OCI-LY7 (cell line): ENCODE data around the gene GPR146. TPM values are rescaled to one million over a fixed set of nuclear protein-coding genes. Genes with fewer than 3 reads are reported as not detected.

Experiments used
- BruUV-seq: library from RNA; stranded (reverse); fragments of 400-500 nt; replicated peaks from 2 replicates; lab custom pipeline; 2021; lab: Mats Ljungman, UMichigan
- CTCF ChIA-PET: fragments of 300-600 bp; sonication (Branson Sonifier 250); formaldehyde crosslinking; loops from one replicate; lab custom pipeline; 2022; ENCODE audit warnings: antibody characterized with exemption; ENCODE audit not compliant: unreplicated experiment; lab: Charles Lee
- POLR2A ChIA-PET: fragments of 300-600 bp; sonication (Branson Sonifier 250); formaldehyde crosslinking; loops from one replicate; lab custom pipeline; 2022; ENCODE audit warnings: antibody characterized with exemption; lab: Charles Lee
- DNase-seq: peaks from one replicate; pipeline ENCODE4 v3.0.0-alpha.2; 2015; ENCODE audit warnings: low spot score
- H2AFZ ChIP-seq: fragments of 200-600 bp; sonication (generic), shearing (Covaris generic); 2 replicates; pipeline ENCODE4 v1.6.1; 2014; ENCODE audit warnings: mild to moderate bottlenecking, antibody characterized with exemption, low read length, moderate library complexity
- H3K27ac ChIP-seq: fragments of 200-600 bp; sonication (generic); 2 replicates; pipeline ENCODE4 v1.5.1; 2014; ENCODE audit warnings: mixed run types, low read depth, mild to moderate bottlenecking, moderate library complexity, low read length, inconsistent platforms; ENCODE audit not compliant: poor library complexity, severe bottlenecking
- H3K36me3 ChIP-seq: fragments of 200-600 bp; sonication (generic); 2 replicates; pipeline ENCODE4 v1.6.1; 2014; ENCODE audit warnings: mild to moderate bottlenecking, antibody characterized with exemption, low read length, moderate library complexity, mixed read lengths; ENCODE audit not compliant: insufficient read depth
- H3K4me1 ChIP-seq: fragments of 200-600 bp; sonication (generic); 2 replicates; pipeline ENCODE4 v1.5.1; 2014; ENCODE audit warnings: mild to moderate bottlenecking, low read length; ENCODE audit not compliant: insufficient read depth, poor library complexity, severe bottlenecking
- H3K4me2 ChIP-seq: fragments of 200-600 bp; sonication (generic); 2 replicates; pipeline ENCODE4 v1.6.1; 2014; ENCODE audit warnings: mild to moderate bottlenecking, low read length
- H3K4me3 ChIP-seq: fragments of 200-600 bp; sonication (generic); 2 replicates; pipeline ENCODE4 v1.5.1; 2014; ENCODE audit warnings: mild to moderate bottlenecking, low read depth, low read length; ENCODE audit not compliant: poor library complexity, severe bottlenecking
- H3K79me2 ChIP-seq: fragments of 200-600 bp; sonication (generic); 2 replicates; pipeline ENCODE4 v1.6.1; 2016; ENCODE audit warnings: low read depth, mild to moderate bottlenecking, low read length, moderate library complexity, mixed read lengths; ENCODE audit not compliant: insufficient read depth
- H3K9me2 ChIP-seq: fragments of 200-600 bp; sonication (generic); 2 replicates; pipeline ENCODE4 v1.6.1; 2016; ENCODE audit warnings: mild to moderate bottlenecking, low read length, mixed read lengths; ENCODE audit not compliant: insufficient read depth
- H3K9me3 ChIP-seq: fragments of 200-600 bp; sonication (generic); 2 replicates; pipeline ENCODE4 v1.6.1; 2014; ENCODE audit warnings: mild to moderate bottlenecking, mixed run types, low read length, mixed read lengths
- H4K20me1 ChIP-seq: fragments of 200-600 bp; sonication (generic); 2 replicates; pipeline ENCODE4 v1.6.1; 2014; ENCODE audit warnings: mild to moderate bottlenecking, antibody characterized with exemption, low read length, moderate library complexity, mixed read lengths; ENCODE audit not compliant: insufficient read depth
- EZH2phosphoT487 ChIP-seq: fragments of 200-600 bp; sonication (generic); IDR thresholded peaks from 2 replicates; pipeline ENCODE4 v1.6.1; 2018; ENCODE audit warnings: low read depth, borderline replicate concordance, mild to moderate bottlenecking, mixed run types, antibody characterized with exemption, low read length, moderate library complexity, mixed read lengths
- intact Hi-C: fragments of 100-400 bp; cut with micrococcal nuclease; formaldehyde crosslinking; loops from one replicate; pipeline ENCODE4 v1.10.0; 2022; ENCODE audit not compliant: unreplicated experiment
- total RNA-seq, 2 experiments: library from RNA; depleted of rRNA in 1 of 2; stranded (reverse); fragments of >200 nt in 1 of 2; shearing (Covaris generic) in 1 of 2; gene quantifications; 2 replicates each; pipeline ENCODE4 v1.2.3, GENCODE V29; 2014 to 2022
- TF ChIP-seq, protein P1 (sequence below): fragments of 200-600 bp; sonication (generic); conservative IDR thresholded peaks from 2 replicates; pipeline ENCODE4 v1.5.1; 2014; ENCODE audit warnings: mild to moderate bottlenecking, antibody characterized with exemption, low read length, moderate library complexity, mixed read lengths

Gene GPR146
- total RNA-seq, 2 experiments from 2014 or later = 0.95 to 3.3 TPM

DNA sequence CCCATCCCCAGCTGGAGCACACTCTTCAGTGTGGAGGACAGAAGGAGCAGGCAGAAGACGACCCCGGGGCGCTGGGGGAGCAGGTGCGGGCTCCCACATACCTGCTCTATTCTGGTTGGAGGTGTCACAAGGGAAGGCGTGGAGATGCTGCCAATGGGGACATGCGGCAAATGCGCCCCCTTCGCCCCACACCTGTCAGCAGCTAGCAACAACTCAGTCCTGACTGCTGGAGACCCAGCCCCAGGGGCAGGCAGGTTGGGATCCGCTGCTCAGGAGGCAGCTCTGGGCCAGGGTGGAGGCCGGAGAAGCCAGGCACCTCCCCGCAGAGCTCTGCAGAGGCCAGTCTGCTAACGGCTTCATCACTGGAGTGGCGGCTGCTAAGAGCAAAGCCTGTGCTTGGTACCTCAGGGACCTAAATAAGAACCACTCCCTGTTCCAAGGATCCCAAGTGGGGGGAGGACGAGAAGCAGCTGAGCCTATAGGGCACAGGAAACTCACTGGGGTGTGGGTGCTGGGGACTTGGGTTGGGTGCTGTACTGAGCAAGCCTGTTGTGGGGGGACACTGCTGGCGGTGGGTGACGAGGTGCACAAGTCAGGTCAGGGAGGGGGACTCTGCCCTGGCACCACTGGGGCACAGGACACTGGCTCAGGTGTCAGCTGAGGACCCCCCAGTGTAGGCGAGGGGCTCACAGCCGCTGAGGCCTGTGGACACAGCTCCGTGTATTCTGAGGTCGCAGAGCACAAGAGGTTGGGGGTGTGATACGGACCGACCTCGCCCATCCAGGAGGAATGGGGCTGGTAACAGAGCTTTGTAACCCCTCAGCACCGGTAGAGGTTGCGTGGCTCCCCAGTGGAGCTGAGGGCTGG lies 19.2 kb upstream of the GPR146 start:
- no TSS peak for BruUV-seq

DNA sequence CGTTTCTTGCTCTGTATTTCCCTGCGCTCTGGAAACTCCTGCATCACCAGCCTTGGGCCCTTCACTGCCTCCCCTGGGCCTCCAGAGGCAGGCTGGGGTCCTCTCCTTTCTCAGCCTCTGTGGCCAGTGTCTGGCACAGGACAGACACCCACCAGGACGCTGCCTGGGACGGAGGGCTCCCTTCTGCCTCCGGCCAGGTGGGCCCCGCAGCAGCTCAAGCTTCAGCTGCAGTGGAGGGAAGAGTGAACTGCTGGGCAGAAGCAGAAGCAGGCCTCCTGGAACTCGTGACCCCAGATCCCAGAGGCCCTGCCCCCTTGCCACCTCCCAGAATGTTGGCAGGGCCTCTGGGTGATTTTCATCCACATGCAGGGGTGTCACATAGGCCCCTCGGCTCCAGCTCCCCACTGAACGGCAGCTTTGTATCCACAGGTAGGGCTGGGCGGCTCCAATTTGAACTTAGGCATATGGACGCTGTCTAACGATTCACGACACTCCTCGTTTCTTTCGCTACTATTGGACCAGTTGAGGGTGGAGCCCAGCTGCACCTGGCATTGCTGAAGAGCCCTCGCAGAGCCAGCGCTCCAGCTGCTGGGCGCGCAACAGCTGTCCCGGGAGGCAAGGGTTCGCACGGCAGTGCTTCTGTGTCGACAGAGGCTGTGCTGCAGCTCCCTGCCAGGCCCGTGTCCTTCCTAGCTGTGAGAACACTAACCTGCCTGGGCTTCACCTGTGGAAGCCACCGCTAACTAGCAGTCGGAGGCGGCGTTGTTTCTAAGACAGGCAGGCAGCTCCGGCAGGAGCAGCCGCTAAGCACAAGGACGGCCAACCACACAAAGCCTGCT lies 18.4 kb upstream of the GPR146 start:
- Histone ChIP-seq H3K9me3 (no peaks in the 10 kb centered on the region), H3K79me2 (peaks cover 53% of the 10 kb centered on the region; the same call in 1 of the 2 replicates), H3K4me3 (peak overlapping the region; percentile 85), H2AFZ (no peak overlapping the region), H3K4me1 (peaks cover 88% of the 10 kb centered on the region), H3K27ac (peak overlapping the region; percentile 95), H3K4me2 (peak overlapping the region; percentile 96), H3K9me2 (no peaks in the 10 kb centered on the region), H4K20me1 (no peaks in the 10 kb centered on the region), H3K36me3 (peaks cover 37% of the 10 kb centered on the region)
- TSS peak; percentile 75 for BruUV-seq
- peak; percentile 89 for DNase-seq
- intact Hi-C loops = loop anchor here (1.0 to 5.0 kb wide), 5 partner anchors 19 to 481 kb away; partner anchors contain the start of gene GPR146
- TF ChIP-seq, protein P1, sequence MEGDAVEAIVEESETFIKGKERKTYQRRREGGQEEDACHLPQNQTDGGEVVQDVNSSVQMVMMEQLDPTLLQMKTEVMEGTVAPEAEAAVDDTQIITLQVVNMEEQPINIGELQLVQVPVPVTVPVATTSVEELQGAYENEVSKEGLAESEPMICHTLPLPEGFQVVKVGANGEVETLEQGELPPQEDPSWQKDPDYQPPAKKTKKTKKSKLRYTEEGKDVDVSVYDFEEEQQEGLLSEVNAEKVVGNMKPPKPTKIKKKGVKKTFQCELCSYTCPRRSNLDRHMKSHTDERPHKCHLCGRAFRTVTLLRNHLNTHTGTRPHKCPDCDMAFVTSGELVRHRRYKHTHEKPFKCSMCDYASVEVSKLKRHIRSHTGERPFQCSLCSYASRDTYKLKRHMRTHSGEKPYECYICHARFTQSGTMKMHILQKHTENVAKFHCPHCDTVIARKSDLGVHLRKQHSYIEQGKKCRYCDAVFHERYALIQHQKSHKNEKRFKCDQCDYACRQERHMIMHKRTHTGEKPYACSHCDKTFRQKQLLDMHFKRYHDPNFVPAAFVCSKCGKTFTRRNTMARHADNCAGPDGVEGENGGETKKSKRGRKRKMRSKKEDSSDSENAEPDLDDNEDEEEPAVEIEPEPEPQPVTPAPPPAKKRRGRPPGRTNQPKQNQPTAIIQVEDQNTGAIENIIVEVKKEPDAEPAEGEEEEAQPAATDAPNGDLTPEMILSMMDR = 0 out of 2 replicates have a peak, but pooled peaks have one; percentile 30
- TF ChIP-seq EZH2phosphoT487 = no peak
- ChIA-PET CTCF (interaction anchor here (0.6 to 2.2 kb wide), 4 partner anchors 18 to 148 kb away, joined by 3 to 12 read pairs (median 4); partner anchors contain the start of gene GPR146), POLR2A (interaction anchor here (0.6 to 2.4 kb wide), 8 partner anchors 17 to 67 kb away, joined by 3 to 12 read pairs (median 4); no protein-coding TSS in a partner anchor)

More for the DNA sequence above, 19.2 kb upstream of the GPR146 start:
- no peaks in the 10 kb centered on the region for H3K9me3 ChIP-seq
- intact Hi-C loops = loop anchor here (1.0 to 5.0 kb wide), 5 partner anchors 32 to 482 kb away; no protein-coding TSS in a partner anchor
- H3K27ac ChIP-seq = peak overlapping the region; percentile 95
- peak overlapping the region; percentile 96 for H3K4me2 ChIP-seq
- peaks cover 44% of the 10 kb centered on the region for H3K36me3 ChIP-seq
- H4K20me1 ChIP-seq = no peaks in the 10 kb centered on the region
- DNase-seq = peak; percentile 39
- peaks cover 53% of the 10 kb centered on the region; the same call in 1 of the 2 replicates for H3K79me2 ChIP-seq
- H2AFZ ChIP-seq = no peak overlapping the region
- H3K9me2 ChIP-seq = no peaks in the 10 kb centered on the region
- TF ChIP-seq, protein P1 = peak; percentile 50; the same call in 1 of the 2 replicates
- TF ChIP-seq EZH2phosphoT487 = no peak
- POLR2A ChIA-PET = interaction anchor here (0.6 to 2.4 kb wide), 8 partner anchors 18 to 68 kb away, joined by 3 to 12 read pairs (median 4); no protein-coding TSS in a partner anchor
- H3K4me1 ChIP-seq = peaks cover 85% of the 10 kb centered on the region
- peak overlapping the region; percentile 85 for H3K4me3 ChIP-seq
- CTCF ChIA-PET = interaction anchor here (0.8 to 2.2 kb wide), 3 partner anchors 19 to 149 kb away, joined by 3 to 12 read pairs (median 3); partner anchors contain the start of gene GPR146
